GM21423 (cell line): ENCODE results near the gene SH3GL2.

ENCODE experiments used
- ATAC-seq: cut with Tn5 transposase; IDR thresholded peaks from one replicate; pipeline ENCODE4 v1.9.1; 2021; ENCODE audit warnings: mild to moderate bottlenecking, moderate library complexity; ENCODE audit not compliant: unreplicated experiment

SH3GL2 gene

GRCh38 chr9:17653947-17654465, 75.1 kb downstream of the SH3GL2 start:
- ATAC-seq = no peak

DNA sequence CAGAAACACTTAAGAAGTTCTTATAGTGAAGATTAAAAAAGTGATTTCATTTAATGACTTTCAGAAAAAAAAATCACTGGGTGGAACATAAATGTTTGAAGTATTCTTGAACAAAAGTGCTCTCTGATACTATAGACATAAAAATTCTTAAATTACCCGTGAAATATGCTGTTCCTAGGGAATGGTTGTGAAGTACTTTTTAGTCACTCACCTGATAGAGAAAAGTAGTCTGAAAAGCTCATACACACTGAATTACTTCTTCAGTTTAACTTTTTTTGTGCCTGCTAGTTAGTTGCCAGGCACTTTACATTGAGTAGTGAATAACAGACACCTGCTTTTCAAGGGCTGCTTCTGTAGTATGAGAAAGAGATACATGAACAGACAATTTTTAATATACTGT, 78.0 kb downstream of the SH3GL2 start:
- ATAC-seq = no peak

DNA sequence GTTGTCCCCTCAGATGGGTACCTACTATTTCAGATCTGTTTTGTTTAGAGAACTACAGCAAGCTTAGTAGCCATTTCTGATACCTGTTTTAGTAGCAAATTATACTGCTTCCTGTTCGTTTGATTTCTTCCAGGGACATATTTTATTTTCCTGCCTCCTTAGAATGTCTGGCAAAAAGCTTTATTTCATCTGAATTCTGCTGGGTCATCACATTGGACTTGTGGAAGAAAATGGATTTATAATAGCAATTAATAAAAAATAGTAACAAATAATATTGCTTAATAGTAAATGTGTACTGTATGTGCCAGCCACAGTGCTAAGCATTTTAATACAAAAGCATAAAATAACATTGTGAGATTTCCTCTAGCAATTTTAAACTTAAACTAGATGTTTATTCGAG, 79.4 kb downstream of the SH3GL2 start:
- ATAC-seq = no peak

- ATAC-seq = no peak
These were observed 81.3 kb downstream of the SH3GL2 start for GRCh38 chr9:17660158-17660557.

DNA sequence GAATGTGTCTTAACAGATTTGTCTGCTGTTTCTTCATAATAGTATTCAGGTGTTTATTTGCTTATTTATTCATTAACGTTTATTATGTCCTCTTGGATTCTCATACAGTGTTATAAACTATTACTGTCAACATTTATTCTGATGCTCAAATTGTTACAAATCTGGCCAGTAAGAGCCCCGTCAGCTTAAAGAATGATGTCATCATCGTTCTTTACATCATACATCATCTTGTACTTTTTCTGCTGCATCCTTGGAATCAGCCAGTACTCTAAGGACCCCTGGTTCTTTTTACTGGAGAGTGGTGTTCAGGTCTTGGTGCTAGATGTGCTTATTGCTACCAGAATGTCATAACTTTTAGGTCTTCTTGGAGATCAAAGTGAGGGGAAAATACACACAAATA, 86.6 kb downstream of the SH3GL2 start:
- no peak for ATAC-seq

GRCh38 chr9:17669206-17669605, 90.3 kb downstream of the SH3GL2 start:
- ATAC-seq = no peak

GRCh38 chr9:17682684-17683083, 103.8 kb downstream of the SH3GL2 start:
- no peak for ATAC-seq

DNA sequence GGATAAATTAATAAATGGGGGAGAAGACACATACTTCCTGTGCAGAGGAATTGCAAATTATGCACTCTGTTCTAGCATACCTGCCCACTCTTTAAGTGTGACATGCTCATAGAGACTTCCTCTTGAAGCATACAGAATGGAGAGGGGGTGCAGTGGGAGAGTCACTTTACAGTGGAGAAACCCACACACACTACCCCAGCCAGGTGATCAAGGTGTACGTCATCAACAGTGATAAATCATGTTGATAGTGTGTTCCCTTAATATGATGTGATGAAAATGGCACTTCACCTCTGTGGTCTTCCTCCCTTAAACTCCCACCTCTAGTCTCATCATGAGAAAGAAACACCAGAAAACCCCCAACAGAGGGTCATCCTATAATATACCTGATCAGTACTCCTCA, 110.0 kb downstream of the SH3GL2 start:
- ATAC-seq = no peak

GRCh38 chr9:17694336-17694735, 115.5 kb downstream of the SH3GL2 start:
- no peak for ATAC-seq

- no peak for ATAC-seq
These were observed 116.6 kb downstream of the SH3GL2 start for GRCh38 chr9:17695482-17695881.

DNA sequence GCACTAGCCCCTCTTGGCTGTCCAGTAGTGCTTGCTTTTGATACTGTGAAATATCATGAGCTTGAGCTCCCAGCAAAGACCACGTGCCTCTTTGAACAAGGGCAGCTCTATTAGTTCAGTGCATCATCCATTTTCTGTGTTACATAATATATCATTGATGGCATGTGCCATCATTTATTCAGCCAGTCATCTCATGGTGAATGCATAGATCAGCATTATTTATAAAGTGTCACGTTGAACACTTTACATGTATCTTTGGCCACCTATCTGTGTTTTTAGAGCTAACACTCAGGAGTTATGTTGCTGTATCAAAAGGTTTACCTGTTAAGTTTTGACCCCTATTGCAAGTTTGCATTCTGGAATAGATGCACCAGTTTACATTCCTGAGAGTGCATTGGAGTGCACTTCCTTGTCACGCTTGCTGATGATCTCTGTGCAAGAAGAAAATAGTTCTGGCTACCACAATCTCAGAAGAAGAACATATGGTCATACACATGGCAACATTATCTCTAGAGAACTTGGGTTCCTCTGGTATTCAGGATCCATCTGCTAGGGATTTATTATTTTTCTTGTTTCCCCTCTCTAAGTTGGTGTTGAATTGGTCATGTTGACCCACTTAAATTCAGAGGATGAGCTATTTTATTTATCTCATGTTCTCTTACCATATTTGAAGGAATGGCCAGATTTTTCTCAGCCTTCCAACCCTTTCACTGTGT, 120.9 kb downstream of the SH3GL2 start:
- ATAC-seq = no peak

GRCh38 chr9:17706347-17706746, 127.5 kb downstream of the SH3GL2 start:
- no peak for ATAC-seq

- no peak for ATAC-seq
These were observed 140.2 kb downstream of the SH3GL2 start for GRCh38 chr9:17719053-17719452.

- ATAC-seq = no peak
These were observed 143.1 kb downstream of the SH3GL2 start for GRCh38 chr9:17721954-17722353.

GRCh38 chr9:17723656-17724055, 144.8 kb downstream of the SH3GL2 start:
- ATAC-seq = no peak

DNA sequence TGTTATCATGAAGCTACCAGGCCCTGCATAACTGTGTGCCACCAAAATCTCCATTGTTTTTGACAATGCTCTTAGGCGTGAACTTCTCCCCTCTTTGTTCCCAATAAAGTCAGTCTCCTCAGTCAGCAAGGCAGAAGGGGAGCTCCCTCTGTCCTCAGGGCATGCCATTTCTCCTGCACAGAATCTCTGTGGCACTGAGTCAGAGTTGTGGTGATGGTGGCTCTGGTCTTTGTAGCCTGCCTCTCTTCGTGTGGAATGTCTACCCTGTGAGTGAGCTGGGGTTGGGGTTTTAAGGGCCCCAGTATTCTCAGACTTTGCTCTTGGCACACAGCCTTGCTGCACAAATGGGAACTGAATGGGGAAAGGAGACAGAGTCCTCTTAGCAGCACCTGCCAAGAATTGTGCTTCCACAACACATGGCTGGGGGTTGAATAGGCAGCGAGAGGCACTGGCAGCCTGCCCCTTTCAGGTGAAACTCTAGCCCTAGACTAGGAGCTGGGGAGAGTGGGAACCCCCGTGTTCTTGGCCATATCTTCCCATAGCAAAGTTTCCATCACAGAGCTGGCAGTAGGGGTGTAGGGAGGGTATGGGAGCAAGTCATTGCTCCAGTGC, 146.6 kb downstream of the SH3GL2 start:
- ATAC-seq = no peak

GRCh38 chr9:17726298-17726697, 147.4 kb downstream of the SH3GL2 start:
- no peak for ATAC-seq

DNA sequence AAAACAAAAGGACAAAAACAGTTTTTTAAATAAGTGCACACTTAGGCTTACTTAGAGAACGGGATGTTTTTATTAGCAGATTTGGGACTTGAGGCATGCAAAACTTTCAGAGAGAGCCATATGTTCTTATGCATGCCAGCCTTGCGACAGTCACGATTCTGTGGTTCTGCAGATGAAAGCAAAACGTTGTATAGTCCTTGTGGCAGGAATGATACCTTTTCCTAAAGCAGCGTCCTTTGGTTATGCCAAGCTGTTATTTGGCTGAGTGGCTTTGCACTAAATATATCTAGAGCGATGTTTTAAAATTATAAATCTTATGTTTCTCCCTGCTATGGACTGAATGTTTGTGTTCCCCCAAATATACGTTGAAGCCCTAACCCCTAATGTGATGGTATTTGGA, 152.0 kb downstream of the SH3GL2 start:
- no peak for ATAC-seq

- no peak for ATAC-seq
These were observed 152.4 kb downstream of the SH3GL2 start for GRCh38 chr9:17731308-17731707.

DNA sequence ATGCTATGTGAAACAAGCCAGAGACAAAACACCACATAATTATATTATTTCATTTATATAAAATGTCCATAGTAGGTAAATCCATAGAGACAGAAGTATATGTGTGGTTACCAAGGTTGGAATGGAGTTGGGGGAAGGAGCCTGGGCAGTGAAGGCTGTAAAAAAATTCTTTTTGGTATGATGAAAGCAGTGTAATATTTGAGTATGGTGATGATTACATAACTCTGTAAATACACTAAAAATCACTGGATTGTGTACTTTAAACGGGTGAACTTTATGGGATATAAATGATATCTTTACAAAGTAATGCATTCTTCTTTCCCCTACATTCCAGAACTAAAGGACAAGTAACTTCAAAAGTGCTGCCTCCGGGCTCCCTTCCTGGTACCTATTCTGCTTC, 155.8 kb downstream of the SH3GL2 start:
- no peak for ATAC-seq

DNA sequence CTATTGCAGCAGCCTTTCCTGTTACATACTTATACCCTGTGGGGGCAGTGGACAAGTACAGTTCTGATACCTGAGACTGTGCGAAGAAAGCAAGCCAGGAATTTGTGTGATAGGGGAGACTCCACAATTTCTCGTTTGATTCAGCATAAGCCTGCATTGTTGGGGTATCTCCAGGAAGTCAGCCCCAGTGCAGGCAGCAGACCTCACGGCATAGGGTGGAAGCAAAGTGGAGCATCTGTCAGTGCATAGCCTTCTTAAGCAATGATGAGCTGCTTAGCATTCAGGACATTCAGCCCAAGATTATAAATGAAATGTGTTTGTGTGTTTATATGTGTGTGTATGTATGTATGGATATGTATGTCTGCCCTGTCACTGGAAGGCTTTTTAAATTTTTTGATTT, 157.0 kb downstream of the SH3GL2 start:
- no peak for ATAC-seq

DNA sequence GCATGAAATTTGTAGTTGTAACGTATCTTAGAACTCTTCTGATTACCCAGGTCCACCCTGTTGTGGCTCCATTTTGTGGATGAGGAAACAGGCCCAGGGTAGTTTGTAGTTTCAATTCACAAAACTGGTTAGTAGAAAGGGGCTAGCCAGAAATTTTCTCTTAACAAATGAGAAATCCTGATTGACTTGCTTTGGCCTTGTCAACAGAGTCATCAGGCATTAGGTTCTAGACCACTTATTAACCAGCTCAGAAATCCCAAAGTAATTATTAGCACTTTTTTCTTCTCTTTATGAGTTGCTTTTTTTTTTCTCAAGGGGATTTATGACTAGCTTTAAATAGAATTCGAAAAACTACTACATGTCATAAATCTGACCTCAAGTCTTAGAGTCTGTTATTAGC, 160.2 kb downstream of the SH3GL2 start:
- ATAC-seq = no peak

DNA sequence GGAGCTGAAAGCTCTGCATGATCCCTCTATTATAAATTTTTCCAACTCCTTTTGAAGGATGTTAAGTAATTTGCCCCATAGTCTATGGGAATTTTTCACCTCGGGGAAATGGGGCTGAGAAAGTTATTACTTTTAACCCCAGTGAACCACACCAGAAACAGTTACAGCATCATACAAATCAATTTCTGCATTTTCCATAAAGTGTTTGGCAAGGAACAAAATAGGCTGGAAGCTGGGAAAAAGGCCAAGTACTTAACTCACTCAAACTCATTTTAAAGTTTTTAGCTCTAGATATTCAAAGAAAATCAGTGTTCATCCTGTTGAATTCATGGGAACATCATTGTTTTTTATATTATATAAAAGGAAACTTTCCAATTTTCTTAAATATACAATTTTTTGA, 160.9 kb downstream of the SH3GL2 start:
- no peak for ATAC-seq
